ENCODE data around the gene PFN3.
A peak's percentile ranks its signal among the peaks of the same experiment; 100 is the strongest.

Gene PFN3, protein sequence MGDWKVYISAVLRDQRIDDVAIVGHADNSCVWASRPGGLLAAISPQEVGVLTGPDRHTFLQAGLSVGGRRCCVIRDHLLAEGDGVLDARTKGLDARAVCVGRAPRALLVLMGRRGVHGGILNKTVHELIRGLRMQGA

DNA sequence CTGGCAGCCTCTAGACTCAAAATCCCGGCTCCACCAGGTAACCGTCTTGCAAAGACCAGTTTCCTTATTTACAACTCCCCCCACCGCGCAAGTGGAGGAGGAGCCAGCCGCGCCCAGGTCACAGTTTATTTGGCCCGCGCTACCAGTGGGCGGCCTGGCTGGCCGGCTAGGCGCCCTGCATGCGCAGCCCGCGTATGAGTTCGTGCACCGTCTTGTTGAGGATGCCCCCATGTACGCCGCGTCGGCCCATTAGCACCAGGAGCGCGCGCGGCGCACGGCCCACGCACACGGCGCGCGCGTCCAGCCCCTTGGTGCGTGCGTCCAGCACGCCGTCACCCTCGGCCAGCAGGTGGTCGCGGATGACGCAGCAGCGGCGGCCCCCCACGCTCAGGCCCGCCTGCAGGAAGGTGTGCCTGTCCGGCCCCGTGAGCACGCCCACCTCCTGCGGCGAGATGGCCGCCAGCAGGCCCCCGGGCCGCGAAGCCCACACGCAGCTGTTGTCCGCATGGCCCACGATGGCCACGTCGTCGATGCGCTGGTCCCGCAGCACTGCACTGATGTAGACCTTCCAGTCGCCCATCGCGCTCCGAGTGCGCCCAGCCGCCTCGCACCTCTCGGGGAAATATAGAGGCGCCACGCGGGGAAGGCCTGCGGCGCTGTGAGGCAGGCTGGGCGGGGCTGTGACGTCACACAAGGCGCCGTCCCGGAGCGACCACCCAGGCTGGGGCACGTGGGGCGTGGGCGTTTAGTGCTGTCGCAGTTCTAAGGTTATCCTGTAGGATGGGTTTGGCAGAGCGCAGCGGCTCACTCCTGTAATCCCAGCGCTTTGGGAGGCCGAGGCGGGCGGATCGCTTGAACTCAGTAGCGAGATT, at the start of gene PFN3:
TSS of gene PFN3 (minus strand) at position 665 of the 872 bp plus-strand sequence. CDS start at position 580, 85 bp downstream.
- no peak for FAIRE-seq
- DNase-seq (ENCODE audit: low spot score): no peak

DNA sequence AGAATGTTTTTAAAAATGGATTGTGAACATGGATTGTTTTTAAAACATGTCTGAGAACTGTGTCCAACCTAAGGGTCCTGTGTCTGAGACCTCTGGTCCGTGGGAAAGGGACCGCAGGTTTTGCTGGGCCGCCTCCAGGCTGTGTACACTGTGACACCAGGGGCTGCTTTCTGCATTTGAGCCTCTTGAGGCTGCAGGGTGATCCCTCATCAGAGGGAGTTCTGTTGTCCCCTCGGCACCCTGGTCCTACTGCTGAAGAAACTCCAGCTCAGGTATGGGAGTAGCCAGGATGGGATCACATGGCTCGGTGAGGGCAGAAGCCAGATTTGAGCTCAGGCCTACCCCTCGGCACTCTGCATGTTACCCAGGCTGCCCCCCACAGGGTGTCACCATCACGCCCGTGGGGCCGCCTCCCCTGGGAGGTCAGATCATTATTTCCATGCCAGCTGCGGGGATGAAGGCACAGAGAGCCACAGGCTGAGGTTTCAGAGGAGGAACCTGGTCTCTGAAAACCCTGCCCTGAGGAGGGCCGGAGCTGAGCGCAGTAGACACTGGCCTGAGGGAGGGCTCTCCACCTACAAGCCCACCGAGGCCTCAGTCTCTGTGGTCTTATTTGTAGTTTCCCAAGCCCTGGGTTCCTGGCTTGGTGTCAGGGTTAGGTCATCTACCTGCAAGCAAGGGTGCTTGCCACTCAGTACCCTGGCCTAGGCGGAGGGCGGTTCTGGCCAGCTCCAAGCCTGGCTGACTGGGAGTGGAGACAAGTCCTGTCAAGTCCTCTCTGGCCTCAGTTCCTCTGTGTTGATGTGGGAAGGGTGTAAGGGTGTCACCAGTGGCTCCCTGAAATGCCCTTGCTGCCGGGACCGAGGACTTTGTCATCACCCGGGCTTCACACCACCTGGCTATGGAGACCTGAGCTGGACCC, 48.9 kb upstream of the PFN3 start:
- FAIRE-seq: no peak
- no peak for DNase-seq (ENCODE audit: low spot score)

DNA sequence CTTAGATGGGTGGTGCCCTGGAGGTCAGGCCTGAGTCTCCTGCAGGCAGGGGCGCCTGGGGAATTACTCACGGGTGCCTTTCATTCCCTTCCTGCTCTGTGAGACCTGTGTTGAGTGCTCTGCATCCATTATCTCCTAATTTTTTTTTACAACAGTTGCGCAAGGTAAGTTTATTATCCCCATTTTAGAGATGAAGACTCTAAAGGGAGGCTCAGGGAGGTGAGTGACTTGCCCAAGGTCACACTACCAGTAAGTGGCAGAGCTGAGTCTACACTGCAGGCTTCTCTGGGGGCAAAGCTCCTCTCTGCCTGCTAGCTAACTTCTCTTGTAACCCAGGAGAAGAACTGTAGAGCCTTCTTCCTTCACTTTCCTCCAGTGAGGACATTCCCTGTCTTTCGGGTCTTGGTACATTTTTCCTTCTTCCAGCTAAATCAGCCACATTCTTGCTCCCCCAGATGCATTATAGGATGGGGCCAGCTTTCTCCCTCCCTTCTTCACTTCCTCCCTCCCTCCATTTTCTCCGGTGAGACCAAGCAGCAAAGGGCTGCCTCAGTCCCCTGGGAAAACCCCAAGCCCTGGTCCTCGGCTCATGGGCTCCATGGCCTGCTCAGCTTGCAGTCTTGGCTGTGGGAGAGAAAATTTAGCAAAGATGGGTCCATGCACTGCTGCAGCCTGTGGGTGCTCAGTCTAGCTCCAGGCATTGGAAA, 47.9 kb upstream of the PFN3 start:
- FAIRE-seq (no peak), DNase-seq (ENCODE audit: low spot score) (no peak)

DNA sequence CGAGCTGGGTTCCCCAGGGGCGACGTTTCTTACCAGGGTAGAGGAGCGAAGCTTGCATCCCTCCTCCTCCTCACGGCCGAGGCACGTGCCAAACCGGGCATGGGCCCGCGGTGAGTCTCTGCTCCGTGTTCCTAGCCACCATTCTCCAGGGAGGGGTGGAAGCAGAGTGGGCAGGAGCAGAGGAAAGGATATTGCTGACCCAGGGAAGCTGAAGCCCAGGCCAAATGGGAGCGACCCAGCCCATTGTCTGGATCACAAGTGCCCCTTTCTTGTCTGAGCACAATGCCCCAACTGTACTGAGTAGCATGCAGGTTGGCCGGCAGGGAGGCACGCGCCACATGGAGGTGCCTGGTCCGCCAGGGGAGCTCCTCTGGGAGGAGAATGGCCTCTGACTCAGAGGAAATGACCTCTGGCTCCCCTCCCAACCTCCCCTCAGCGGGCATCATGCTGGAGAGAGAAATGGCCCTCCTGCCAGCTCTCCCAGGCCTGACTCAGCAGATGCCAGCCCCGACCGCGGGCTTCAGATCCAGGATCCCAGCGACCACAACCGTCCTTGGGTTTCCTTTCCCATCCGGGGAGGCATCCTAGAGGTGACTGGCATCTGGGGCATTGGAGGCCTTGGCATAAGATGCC, 47.3 kb upstream of the PFN3 start:
- FAIRE-seq (peak; percentile 97), DNase-seq (ENCODE audit: low spot score) (peak; percentile 99)

DNA sequence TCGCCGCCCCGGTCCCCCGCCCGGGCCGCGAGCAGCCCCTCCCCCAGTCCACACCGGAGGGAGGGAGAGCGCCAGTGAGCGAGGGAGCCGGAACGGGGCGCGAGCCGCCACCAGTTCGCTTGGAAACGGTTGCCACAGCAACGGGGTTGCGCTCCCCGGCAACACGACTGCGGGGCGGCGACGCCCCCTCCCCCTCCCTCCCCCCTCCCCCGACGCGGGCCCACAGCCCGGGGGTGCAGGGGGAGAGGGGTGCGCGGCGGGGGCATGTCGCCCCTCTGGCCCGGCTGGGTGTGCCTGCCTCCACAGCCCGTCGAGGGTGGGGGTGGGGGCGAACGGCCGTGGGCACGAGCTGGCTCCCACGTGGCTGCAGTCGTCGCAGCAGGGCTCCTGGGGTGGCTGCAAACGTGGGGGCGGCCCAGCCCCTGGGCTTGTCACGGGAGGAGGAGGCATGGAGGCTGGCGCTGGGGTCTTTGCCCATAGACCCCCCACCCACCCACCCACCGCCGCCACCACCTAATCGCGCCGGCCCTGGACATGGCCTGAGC, 46.7 kb upstream of the PFN3 start:
- no peak for FAIRE-seq
- DNase-seq (ENCODE audit: low spot score): peak; percentile 56

DNA sequence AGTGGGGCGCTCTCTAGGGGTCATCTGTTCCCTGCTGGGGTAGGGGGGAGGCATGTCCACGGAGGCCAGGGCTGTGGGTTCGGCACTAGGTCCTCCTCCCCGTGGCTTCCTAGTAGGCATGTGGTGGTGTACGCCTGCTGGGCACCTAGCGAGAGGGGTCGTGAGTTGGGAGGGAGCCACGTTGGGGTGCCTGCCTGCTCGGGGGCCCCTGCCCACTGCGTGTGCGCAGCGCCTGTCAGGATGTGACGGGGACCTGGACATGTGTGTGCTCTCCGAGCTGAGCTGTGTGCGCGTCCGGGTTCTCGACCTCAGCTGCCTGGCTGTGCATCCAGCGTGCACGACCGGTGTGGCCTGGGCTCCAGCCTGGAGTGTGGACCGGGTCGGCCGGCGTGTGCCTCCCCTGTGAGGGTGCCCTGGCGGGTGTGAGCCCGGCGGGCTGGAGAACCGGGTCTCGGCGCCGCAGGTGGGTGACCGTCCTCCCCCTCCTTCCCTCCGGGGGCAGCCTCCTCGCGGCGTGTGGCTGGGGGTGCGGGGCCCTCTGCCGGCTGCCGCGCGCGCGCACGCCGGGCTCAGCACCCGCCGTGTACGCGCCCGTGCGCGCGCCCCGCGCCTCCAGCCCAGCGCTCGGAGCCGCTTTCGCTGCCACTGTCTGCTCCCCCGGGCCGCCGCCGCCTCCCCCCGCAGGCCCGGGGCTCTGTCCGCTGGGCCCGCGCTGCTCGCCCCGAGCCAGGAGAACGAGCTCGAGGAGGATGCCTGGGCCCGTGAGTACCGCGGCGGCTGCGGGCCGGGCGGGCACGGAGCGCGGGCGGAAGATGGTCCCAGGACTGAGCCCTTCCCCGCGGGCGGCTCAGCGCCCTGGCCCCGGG, 46.0 kb upstream of the PFN3 start, which contains the start of gene PRR7:
TSS of gene PRR7 (plus strand) at position 615 of the 866 bp plus-strand sequence. CDS start 8,254 bp downstream, outside the sequence.
- FAIRE-seq: no peak
- peak; percentile 49 for DNase-seq (ENCODE audit: low spot score)

DNA sequence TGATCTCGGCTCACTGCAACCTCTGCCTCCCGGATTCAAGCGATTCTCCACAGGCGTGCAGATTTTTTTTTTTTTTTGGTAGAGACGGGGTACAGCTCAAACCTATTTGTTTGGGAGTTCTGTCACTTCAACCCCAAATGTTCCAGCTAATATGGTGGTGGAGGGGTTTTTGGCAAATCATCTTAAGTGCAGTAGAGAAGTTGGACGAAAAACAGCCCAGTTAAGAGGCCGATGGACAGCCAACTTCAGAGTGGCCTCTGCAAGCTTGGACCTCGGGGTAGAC, 45.4 kb upstream of the PFN3 start:
- DNase-seq (ENCODE audit: low spot score): no peak
- FAIRE-seq: no peak

DNA sequence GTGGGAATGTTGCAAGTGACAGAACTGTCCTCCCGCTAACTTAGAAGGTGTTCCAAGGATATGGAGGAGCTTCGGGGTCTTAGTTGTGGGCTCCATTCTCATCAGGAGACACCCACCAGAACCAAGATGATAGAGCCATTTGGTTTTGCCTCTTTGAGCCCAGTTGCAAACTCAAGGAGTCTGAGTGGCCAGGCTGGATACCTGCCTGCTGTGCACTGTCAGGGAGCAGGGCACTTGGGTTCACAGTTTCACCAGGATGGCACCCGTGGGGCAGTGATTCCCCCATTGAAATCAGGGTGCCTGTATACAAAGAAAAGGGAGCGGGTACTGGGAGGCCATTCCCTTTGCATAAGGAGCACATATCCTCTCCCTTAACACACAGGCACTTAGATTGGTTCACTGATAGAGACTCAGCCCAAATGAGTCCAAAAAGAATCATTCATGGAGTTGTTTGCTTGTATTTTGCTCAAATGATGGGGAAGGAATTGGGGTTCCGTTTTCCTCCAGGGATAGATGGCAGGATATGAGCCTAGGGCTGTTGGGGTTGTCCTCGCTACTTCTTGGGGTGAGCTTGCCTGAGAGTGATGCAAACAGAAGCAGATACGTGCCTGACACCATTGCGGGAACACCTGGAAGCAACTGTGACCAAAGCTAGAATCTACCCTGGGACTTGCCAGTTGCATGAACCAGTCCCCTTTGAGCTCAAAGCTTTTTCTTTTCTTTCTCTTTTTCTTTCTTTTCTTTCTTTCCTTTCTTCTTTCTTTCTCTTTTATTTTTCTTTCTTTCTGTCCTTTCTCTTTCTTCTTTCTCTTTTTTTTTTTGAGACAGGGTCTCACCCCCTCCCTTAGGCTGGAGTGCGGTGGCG, 44.8 kb upstream of the PFN3 start:
- no peak for FAIRE-seq
- DNase-seq (ENCODE audit: low spot score): no peak

DNA sequence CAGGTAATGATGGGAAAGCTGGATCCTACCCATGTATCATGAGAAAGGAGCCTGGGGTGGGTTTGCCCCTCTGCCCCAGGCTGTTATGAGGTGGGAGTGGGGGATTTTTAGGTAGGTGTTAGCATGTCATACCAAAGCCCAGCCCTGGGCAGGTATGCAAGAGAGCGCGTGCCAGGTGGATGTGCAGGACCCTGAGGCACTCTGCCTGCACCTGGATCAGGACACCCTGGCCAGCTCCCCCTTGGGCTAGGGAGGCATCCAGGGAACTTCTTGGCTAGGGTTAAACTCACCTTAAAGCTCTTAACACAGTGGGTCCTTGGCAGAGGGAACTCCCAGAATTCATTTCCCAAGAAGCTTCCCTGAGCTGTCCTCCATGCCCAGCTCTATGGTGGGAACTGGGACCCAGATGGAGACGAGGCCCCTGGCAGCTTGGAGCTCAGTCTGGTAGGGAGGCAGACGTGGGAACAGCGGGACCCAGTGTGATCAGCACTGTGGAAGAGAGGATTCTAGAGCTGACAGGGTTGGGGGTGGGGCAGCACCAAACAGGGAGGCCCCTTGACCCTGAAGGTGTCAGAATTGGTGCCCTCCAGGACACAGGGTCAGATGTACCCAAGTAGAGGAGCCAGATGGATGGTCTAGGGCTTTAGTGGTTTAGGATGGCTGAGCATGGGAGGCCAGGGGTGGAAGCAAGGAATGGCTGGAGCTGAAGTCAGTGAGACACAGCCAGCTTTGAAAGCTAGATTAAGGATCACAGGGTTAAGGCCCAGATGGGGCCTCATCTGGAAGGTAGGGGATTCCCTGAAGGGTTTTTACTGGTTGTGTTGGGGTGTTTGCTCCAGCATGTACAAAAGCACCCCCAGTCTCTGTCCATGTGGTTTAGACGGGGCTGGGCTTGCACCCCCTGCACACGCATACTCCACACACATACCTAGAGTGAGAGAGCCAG, 43.9 kb upstream of the PFN3 start:
- DNase-seq (ENCODE audit: low spot score) (no peak), FAIRE-seq (no peak)

DNA sequence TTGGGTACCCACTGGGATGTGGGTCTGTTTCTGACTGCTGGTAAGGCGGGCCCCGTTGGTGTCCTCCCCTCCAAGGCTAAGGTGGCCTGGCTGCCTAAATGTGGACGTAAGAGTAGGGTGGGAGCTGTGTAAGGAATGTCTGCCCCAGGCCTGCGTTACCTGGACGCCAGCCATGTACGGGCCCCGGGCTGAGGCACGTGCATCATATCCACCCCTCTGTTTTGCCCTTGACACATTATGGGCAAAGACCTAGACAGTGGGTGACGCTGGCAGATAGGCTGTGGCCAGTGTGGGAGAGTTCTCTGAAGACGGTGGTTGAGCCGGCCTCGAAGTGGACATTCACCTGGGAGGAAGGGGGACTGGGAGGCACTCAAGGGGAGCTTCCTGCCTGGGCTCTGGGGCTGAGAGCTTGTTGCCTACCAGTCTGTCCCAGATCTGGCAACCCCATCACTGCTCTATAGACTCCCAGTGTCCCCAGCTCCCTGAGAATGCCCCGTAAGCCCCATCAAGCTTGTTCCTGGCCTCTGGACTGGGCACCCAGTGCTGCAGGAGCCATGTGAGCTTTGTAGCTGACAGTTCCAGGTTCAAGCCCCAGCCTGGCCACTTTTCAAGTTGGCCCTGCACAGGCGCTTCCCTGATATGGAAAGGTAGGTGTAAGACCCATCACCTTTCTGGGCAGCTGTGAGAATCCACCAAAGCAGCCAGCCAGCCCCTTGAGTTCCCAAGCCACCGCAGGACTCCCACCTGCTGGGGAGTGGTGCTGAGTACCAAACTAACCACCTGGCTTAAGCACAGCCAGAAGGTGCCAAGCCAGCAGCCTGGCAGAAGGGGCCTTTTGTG, 42.9 kb upstream of the PFN3 start:
- no peak for FAIRE-seq
- no peak for DNase-seq (ENCODE audit: low spot score)

DNA sequence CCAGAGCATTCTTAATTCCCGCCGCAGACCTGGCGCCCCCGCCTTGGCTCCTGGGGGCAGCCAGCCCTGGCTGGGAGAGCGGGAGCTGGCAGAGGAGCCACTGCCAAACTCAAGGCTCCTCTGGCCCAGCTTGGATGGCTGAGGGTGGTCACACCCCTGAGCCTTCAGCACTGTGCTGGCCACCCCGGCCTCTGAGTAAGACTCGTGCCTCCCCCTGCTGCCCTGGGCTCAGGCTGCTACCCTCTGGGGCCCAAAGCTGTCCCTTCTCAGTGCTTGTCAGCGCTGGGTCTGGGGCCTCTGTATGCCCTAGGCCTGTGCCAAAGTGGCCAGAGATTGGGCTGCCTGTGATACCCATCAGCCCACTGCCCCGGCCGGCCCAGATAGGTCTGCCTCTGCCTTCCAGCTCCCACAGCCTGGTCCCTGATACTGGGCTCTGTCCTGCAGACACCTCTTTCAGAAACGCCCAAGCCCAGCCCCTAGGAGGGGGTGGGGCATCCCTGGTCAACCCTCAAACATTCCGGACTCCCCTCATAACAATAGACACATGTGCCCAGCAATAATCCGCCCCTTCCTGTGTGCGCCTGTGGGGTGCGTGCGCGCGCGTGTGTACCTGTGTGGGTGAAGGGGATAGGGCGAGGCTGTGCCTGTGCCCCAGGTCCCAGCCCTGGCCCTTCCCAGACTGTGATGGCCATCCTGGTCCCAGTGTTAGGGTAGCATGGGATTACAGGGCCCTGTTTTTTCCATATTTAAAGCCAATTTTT, 41.8 kb upstream of the PFN3 start:
- no peak for DNase-seq (ENCODE audit: low spot score)
- no peak for FAIRE-seq

DNA sequence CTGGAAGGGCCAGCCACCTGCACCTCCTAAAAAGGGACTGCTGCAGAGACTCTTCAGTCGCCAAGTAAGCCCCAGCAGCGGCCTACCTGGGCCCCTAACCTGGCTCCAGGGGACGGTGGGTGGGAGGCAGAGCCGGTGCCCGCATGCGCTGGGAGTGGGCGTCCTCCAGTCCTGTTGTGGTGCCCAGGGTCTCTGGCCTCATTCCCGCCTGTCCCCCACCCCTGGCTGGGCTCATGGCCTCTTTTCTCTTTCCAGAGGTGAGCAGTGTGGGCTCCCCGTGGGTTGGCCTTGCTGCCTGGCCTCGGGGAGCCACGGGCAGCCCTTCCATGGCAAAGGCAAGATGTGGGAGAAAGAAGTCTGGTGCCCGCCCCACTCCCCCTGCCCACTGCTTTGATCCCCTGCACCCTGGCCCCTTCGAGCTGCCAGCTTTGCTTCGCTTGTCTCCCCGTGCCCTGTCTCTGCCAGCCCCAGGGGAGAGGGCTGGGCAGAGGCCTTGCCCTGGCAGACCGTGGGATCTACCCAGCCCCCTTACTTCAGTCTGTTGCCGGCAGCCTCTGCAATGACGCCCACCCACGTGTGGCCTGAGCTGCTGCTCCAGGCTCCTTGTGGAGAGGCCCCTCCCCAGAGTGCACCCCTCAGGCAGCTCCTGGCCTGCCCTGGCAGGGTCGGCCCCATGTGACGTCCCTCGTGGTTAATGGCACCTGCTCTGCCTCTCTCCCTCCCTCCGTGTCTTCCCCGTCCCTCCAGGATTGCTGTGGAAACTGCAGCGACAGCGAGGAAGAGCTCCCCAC, 40.7 kb upstream of the PFN3 start:
- DNase-seq (ENCODE audit: low spot score) (no peak), FAIRE-seq (no peak)

DNA sequence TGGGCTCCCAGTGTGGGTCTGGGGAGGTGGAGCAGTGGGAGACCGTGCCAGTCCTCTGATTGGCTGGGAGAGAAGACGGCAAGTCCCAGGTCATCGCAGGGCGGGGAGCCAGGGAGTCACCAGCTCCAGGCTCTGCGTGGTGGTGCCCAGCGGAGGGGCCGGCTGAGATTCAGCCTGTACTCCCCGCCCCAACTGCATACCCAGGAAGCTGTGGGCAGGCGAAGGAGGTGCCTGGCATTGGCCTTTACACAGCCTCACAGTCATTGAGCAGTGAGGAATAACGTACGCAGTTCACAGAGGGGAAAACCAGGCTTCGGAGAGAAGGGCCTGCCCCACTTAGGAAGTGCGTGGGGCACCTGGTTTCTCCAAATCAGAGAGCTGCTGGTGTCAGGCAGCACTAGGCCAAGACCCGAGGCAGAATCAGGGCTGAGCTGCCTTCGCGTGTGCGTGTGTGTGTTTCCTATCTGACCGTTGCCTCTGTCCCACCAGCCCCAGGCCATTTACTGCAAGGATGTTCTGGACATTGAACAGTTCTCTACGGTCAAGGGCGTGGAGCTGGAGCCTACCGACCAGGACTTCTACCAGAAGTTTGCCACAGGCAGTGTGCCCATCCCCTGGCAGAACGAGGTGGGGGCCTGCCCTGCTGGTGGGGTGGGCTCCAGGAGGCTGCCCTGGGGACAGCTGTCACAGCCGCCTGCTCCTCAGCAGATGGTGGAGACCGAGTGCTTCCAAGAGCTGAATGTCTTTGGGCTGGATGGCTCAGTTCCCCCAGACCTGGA, 39.9 kb upstream of the PFN3 start:
- DNase-seq (ENCODE audit: low spot score) (no peak), FAIRE-seq (no peak)

DNA sequence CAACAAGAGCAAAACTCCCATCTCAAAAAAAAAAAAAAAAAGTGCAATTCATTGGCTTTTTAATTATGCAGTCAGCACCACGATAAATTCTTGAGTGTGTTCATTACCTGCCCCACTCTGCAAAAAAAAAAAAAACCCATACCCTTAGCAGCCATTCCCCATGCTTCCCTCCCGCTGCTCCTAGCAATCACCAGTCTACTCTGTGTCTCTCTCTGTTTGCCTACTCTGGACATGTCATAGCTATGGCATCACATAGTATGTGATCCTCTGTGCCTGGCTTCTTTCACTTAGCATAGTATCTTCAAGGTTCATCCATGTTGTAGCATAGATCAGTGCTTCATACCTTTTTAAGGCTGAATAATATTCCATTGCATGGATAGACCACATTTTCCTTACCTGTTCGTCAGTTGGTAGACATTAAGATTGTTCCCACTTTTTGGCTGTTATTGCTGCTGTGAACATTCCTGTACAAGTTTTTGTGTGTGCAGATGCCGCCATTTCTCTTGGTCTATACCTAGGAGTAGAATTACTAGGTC, 39.1 kb upstream of the PFN3 start:
- FAIRE-seq (no peak), DNase-seq (ENCODE audit: low spot score) (no peak)

Measured in RCC 7860 (cell line).